ENCODE data around the gene XYLT1.

XYLT1 gene

GRCh38 chr16:17083628-17084027, 387.1 kb downstream of the XYLT1 start:
- H3K79me2 ChIP-seq (ENCODE audit: insufficient read depth, low read length), result no peaks in the 10 kb centered on the region
- H3K36me3 ChIP-seq (ENCODE audit: insufficient read depth, low read length), result no peaks in the 10 kb centered on the region
- no peak overlapping the region for H3K4me2 ChIP-seq (ENCODE audit: low read depth, low read length, poor library complexity, severe bottlenecking)
- H3K4me1 ChIP-seq (ENCODE audit: insufficient read depth, low read length, poor library complexity, severe bottlenecking), result no peaks in the 10 kb centered on the region
- no peak overlapping the region for H3K9ac ChIP-seq (ENCODE audit: low read depth, low read length, poor library complexity, severe bottlenecking)
- no peaks in the 10 kb centered on the region for H3K9me2 ChIP-seq (replicated peaks; ENCODE audit: low read depth, low read length)
- no peak overlapping the region for H2AFZ ChIP-seq (ENCODE audit: low read length)
- H4K20me1 ChIP-seq (ENCODE audit: insufficient read depth, low read length, poor library complexity, severe bottlenecking), result no peaks in the 10 kb centered on the region
- H3F3A ChIP-seq (ENCODE audit: low read depth), result no peaks in the 10 kb centered on the region
- TF ChIP-seq EZH2phosphoT487 (IDR thresholded peaks at IDR 0.05; ENCODE audit: borderline replicate concordance) (no peak), CTCF (conservative IDR thresholded peaks at IDR 0.05; ENCODE audit: low read length) (no peak)
- no peak overlapping the region for H3K4me3 ChIP-seq (ENCODE audit: low read length, poor library complexity, severe bottlenecking)
- H3K9me3 ChIP-seq (ENCODE audit: insufficient read depth, low read depth, low read length), result no peaks in the 10 kb centered on the region
- H3K27me3 ChIP-seq (ENCODE audit: insufficient read depth, low read length, poor library complexity, severe bottlenecking), result no peaks in the 10 kb centered on the region

GRCh38 chr16:17082095-17082882, 388.5 kb downstream of the XYLT1 start:
- Histone ChIP-seq H2AFZ (ENCODE audit: low read length) (no peak overlapping the region), H3K4me3 (ENCODE audit: low read length, poor library complexity, severe bottlenecking) (no peak overlapping the region)

GRCh38 chr16:17080105-17080504, 390.7 kb downstream of the XYLT1 start:
- Histone ChIP-seq H3F3A (ENCODE audit: low read depth) (no peaks in the 10 kb centered on the region), H3K4me3 (ENCODE audit: low read length, poor library complexity, severe bottlenecking) (no peak overlapping the region), H3K9me2 (replicated peaks; ENCODE audit: low read depth, low read length) (no peaks in the 10 kb centered on the region), H3K79me2 (ENCODE audit: insufficient read depth, low read length) (no peaks in the 10 kb centered on the region), H3K27me3 (ENCODE audit: insufficient read depth, low read length, poor library complexity, severe bottlenecking) (no peaks in the 10 kb centered on the region), H3K36me3 (ENCODE audit: insufficient read depth, low read length) (no peaks in the 10 kb centered on the region), H3K9me3 (ENCODE audit: insufficient read depth, low read depth, low read length) (no peaks in the 10 kb centered on the region), H3K9ac (ENCODE audit: low read depth, low read length, poor library complexity, severe bottlenecking) (no peak overlapping the region), H4K20me1 (ENCODE audit: insufficient read depth, low read length, poor library complexity, severe bottlenecking) (no peaks in the 10 kb centered on the region), H3K4me2 (ENCODE audit: low read depth, low read length, poor library complexity, severe bottlenecking) (no peak overlapping the region), H2AFZ (ENCODE audit: low read length) (no peak overlapping the region), H3K4me1 (ENCODE audit: insufficient read depth, low read length, poor library complexity, severe bottlenecking) (no peaks in the 10 kb centered on the region)
- no peak for TF ChIP-seq CTCF (conservative IDR thresholded peaks at IDR 0.05; ENCODE audit: low read length)
- no peak for TF ChIP-seq EZH2phosphoT487 (IDR thresholded peaks at IDR 0.05; ENCODE audit: borderline replicate concordance)

More at GRCh38 chr16:17082095-17082882, 388.5 kb downstream of the XYLT1 start:
- no peaks in the 10 kb centered on the region for H3K9me3 ChIP-seq (ENCODE audit: insufficient read depth, low read depth, low read length)
- TF ChIP-seq CTCF (conservative IDR thresholded peaks at IDR 0.05; ENCODE audit: low read length) (no peak), EZH2phosphoT487 (IDR thresholded peaks at IDR 0.05; ENCODE audit: borderline replicate concordance) (no peak)
- no peaks in the 10 kb centered on the region for H3K27me3 ChIP-seq (ENCODE audit: insufficient read depth, low read length, poor library complexity, severe bottlenecking)
- H3K9ac ChIP-seq (ENCODE audit: low read depth, low read length, poor library complexity, severe bottlenecking), result no peak overlapping the region
- H4K20me1 ChIP-seq (ENCODE audit: insufficient read depth, low read length, poor library complexity, severe bottlenecking), result no peaks in the 10 kb centered on the region
- H3F3A ChIP-seq (ENCODE audit: low read depth), result no peaks in the 10 kb centered on the region
- H3K9me2 ChIP-seq (replicated peaks; ENCODE audit: low read depth, low read length), result no peaks in the 10 kb centered on the region
- no peaks in the 10 kb centered on the region for H3K79me2 ChIP-seq (ENCODE audit: insufficient read depth, low read length)
- H3K4me2 ChIP-seq (ENCODE audit: low read depth, low read length, poor library complexity, severe bottlenecking), result no peak overlapping the region
- no peaks in the 10 kb centered on the region for H3K36me3 ChIP-seq (ENCODE audit: insufficient read depth, low read length)
- no peaks in the 10 kb centered on the region for H3K4me1 ChIP-seq (ENCODE audit: insufficient read depth, low read length, poor library complexity, severe bottlenecking)

Measured in Loucy (cell line).